Measurements from ENCODE around the gene AFF1. TPM values are rescaled to one million over a fixed set of nuclear protein-coding genes. Genes with fewer than 3 reads are reported as not detected.
A peak's percentile ranks its signal among the peaks of the same experiment; 100 is the strongest.
"Not testable (repeated sequence)": the region's sequence is repeated elsewhere in the genome, so short reads cannot be mapped to it uniquely, and the experiment has no call there.

The AFF1 gene
- total RNA-seq, 6 experiments from 2014 or later, result 23.8 to 39.6 (median 34.9) TPM

GRCh38 chr4:86981789-86982188, 47.0 kb downstream of the AFF1 start:
- ATAC-seq, result peak in 3 of 4 donors; percentile 19 to 36 (median 36)

GRCh38 chr4:86985852-86986251, 51.0 kb downstream of the AFF1 start:
- not testable (repeated sequence) for H3K4me1 ChIP-seq, DNase-seq, H3K9me3 ChIP-seq, H3K4me3 ChIP-seq, ATAC-seq, H3K36me3 ChIP-seq, H3K27ac ChIP-seq, H3K27me3 ChIP-seq
- intact Hi-C loops (cut with DNase I), result loop anchor here in 1 of 2 donors (10.0 kb wide), 1 partner anchor 51 kb away; the partner anchor contains the start of gene AFF1
- 91% methylated on average over 5 of the region's 5 CpGs for WGBS (ENCODE audit: insufficient coverage, low coverage, low lambda C conversion rate, missing lambda C conversion rate)

More at GRCh38 chr4:86981789-86982188, 47.0 kb downstream of the AFF1 start:
- Histone ChIP-seq H3K27ac (no peak overlapping the region), H3K27me3 (no peaks in the 10 kb centered on the region), H3K4me3 (no peak overlapping the region), H3K36me3 (no peaks in the 10 kb centered on the region), H3K4me1 (peaks cover 0 to 15% (median 4%) of the 10 kb centered on the region in 4 donors), H3K9me3 (no peaks in the 10 kb centered on the region)
- no peak for DNase-seq
- intact Hi-C loops (cut with DNase I), result loop anchor here in 1 of 2 donors (10.0 kb wide), 1 partner anchor 47 kb away; the partner anchor contains the start of gene AFF1
- WGBS (ENCODE audit: insufficient coverage, low coverage, low lambda C conversion rate, missing lambda C conversion rate), result 56% methylated on average over 5 of the region's 5 CpGs
- peak; percentile 16 for TF ChIP-seq POLR2A (IDR thresholded peaks at IDR 0.05)
- TF ChIP-seq CTCF (IDR thresholded peaks at IDR 0.05), result no peak

- not testable (repeated sequence) for DNase-seq, ATAC-seq, H3K36me3 ChIP-seq, H3K9me3 ChIP-seq, H3K27me3 ChIP-seq, H3K27ac ChIP-seq, H3K4me3 ChIP-seq
- intact Hi-C loops (cut with DNase I), result loop anchor here in 1 of 2 donors (10.0 kb wide), 1 partner anchor 55 kb away; the partner anchor contains the start of gene AFF1
- 94% methylated on average over 3 of the region's 3 CpGs for WGBS (ENCODE audit: insufficient coverage, low coverage, low lambda C conversion rate, missing lambda C conversion rate)
- peaks cover 0 to 16% (median 3%) of the 10 kb centered on the region in 4 donors for H3K4me1 ChIP-seq
These were observed 54.8 kb downstream of the AFF1 start for GRCh38 chr4:86989658-86990057.

GRCh38 chr4:86990510-86990909, 55.7 kb downstream of the AFF1 start:
- ATAC-seq, result no peak
- TF ChIP-seq POLR2A (IDR thresholded peaks at IDR 0.05), result no peak
- intact Hi-C loops (cut with DNase I), result no loop called here
- H3K4me1 ChIP-seq, result peaks cover 0 to 20% (median 5%) of the 10 kb centered on the region in 4 donors
- no peak overlapping the region for H3K4me3 ChIP-seq
- WGBS (ENCODE audit: insufficient coverage, low coverage, low lambda C conversion rate, missing lambda C conversion rate), result 100% methylated on average over 3 of the region's 3 CpGs
- H3K27ac ChIP-seq, result no peak overlapping the region
- no peak for DNase-seq
- H3K27me3 ChIP-seq, result no peaks in the 10 kb centered on the region
- no peaks in the 10 kb centered on the region for H3K36me3 ChIP-seq
- H3K9me3 ChIP-seq, result no peaks in the 10 kb centered on the region

GRCh38 chr4:86991994-86992393, 57.2 kb downstream of the AFF1 start:
- Histone ChIP-seq H3K27ac (no peak overlapping the region), H3K27me3 (no peaks in the 10 kb centered on the region), H3K36me3 (no peaks in the 10 kb centered on the region), H3K9me3 (no peaks in the 10 kb centered on the region), H3K4me1 (peaks cover 0 to 20% (median 5%) of the 10 kb centered on the region in 4 donors), H3K4me3 (no peak overlapping the region)
- 100% methylated on average over 1 of the region's 1 CpG for WGBS (ENCODE audit: insufficient coverage, low coverage, low lambda C conversion rate, missing lambda C conversion rate)
- intact Hi-C loops (cut with DNase I), result no loop called here
- DNase-seq (no peak), ATAC-seq (no peak)
- TF ChIP-seq POLR2A (IDR thresholded peaks at IDR 0.05) (no peak), CTCF (IDR thresholded peaks at IDR 0.05) (no peak)

- Histone ChIP-seq H3K4me3 (no peak overlapping the region), H3K27ac (peak overlapping the region in 2 of 3 donors; percentile 46 to 71), H3K27me3 (no peaks in the 10 kb centered on the region), H3K36me3 (no peaks in the 10 kb centered on the region), H3K9me3 (no peaks in the 10 kb centered on the region), H3K4me1 (peaks cover 0 to 20% (median 5%) of the 10 kb centered on the region in 4 donors)
- DNase-seq (peak in 2 of 3 donors; percentile 68 to 73), ATAC-seq (peak; percentile 92 to 96 (median 94))
- TF ChIP-seq CTCF (IDR thresholded peaks at IDR 0.05) (no peak), POLR2A (IDR thresholded peaks at IDR 0.05) (no peak)
- intact Hi-C loops (cut with DNase I), result no loop called here
- 52% methylated on average over 6 of the region's 6 CpGs for WGBS (ENCODE audit: insufficient coverage, low coverage, low lambda C conversion rate, missing lambda C conversion rate)
These were observed 59.3 kb downstream of the AFF1 start for GRCh38 chr4:86993909-86994681.
